Measurements from ENCODE around the gene MAD1L1. TPM values are rescaled to one million over a fixed set of nuclear protein-coding genes. Genes with fewer than 3 reads are reported as not detected.
"Not testable (repeated sequence)": the region's sequence is repeated elsewhere in the genome, so short reads cannot be mapped to it uniquely, and the experiment has no call there.

The MAD1L1 gene
- total RNA-seq, 1 donor from 2014 or later, result 17.9 TPM

DNA sequence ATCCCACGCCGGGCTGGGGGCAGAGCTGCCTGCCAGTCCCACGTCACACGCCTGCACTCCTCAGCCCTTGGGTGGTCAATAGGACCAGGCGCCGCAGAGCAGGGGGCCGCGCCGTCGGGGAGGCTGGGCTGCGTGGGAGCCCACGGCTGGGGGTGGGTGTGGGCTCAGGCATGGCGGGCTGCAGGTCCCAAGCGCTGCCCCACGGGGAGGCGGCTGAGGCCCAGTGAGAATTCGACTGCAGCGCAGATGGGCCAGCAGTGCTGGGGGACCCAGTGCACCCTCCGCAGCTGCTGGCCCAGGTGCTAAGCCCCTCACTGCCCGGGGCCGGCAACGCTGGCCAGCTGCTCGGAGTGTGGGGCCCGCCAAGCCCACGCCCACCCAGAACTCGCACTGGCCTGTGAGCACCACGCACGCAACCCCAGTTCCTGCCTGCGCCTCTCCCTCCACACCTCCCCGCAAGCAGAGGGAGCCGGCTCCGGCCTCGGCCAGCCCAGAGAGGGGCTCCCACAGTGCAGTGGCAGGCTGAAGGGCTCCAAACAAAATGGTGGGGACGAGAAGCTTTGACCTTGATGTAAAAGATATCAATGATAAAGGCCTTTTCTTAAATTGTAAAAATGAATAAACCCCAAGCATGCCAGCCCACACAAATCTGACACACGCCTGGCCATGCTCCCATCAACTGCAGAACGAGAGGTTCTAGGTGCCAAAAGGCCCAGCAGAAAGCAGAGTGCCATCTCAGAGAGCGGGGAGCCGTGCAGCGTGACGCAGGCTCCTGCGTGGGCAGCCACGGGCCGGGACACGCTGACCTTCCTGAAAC, 255.5 kb downstream of the MAD1L1 start:
- DNase-seq (peak; percentile 25), ATAC-seq (ENCODE audit: poor library complexity) (no peak)
- intact Hi-C loops (cut with DNase I), result no loop called here

DNA sequence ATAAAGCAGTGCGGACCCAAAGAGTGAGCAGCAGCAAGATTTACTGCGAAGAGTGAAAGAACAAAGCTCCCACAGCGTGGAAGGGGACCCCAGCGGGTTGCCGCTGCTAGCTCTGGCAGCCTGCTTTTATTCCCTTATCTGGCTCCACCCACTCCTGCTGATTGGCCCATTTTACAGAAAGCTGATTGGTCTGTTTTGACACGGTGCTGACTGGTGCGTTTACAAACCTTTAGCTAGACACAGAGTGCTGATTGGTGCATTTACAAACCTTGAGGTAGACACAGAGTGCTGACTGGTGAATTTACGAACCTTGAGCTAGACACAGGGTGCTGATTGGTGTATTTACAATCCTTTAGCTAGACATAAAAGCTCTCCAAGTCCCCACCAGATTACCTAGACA, 256.2 kb downstream of the MAD1L1 start:
- intact Hi-C loops (cut with DNase I); DNase-seq; ATAC-seq (ENCODE audit: poor library complexity): not testable (repeated sequence)

DNA sequence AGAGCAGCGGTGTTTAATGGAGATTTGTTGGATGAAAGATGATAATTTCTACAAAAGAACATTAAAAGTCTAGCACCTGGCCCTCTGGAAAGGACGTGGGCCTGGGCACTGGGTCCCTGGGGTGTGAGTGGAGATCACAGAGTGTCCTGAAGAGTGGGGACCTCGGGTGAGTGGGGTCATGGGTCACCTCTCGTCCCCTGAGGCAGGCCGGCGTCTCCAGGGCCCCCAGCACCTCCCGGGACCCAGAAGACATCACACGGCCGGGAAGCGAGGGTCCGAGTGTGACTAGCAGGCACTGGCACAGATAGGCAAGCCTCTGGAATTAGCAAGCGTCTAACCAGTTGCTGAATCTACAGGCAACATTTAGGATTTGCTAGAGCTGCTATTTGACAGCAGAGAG, 257.2 kb downstream of the MAD1L1 start:
- intact Hi-C loops (cut with DNase I), result no loop called here
- DNase-seq (peak; percentile 30), ATAC-seq (ENCODE audit: poor library complexity) (no peak)

DNA sequence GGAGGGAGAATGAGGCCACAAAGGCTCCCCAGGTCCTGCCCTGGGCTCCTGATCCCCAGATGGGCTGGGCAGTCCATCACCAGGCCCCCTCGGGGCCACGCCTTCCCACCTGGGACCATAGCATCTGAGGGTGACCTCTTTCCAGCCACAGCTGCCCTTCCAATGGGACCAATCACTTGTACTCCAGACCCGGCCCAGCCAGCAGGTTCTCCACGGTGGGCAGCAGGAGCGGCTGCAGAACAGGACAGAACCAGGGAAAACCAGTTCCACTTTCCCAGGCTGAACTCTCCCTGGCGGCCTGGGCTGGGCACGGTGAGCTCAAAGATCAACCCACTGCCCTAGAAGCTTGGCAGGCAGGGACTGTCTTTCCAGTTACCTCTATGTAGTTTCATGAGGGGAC, 257.6 kb downstream of the MAD1L1 start:
- DNase-seq (peak; percentile 30), ATAC-seq (ENCODE audit: poor library complexity) (no peak)
- intact Hi-C loops (cut with DNase I), result no loop called here

DNA sequence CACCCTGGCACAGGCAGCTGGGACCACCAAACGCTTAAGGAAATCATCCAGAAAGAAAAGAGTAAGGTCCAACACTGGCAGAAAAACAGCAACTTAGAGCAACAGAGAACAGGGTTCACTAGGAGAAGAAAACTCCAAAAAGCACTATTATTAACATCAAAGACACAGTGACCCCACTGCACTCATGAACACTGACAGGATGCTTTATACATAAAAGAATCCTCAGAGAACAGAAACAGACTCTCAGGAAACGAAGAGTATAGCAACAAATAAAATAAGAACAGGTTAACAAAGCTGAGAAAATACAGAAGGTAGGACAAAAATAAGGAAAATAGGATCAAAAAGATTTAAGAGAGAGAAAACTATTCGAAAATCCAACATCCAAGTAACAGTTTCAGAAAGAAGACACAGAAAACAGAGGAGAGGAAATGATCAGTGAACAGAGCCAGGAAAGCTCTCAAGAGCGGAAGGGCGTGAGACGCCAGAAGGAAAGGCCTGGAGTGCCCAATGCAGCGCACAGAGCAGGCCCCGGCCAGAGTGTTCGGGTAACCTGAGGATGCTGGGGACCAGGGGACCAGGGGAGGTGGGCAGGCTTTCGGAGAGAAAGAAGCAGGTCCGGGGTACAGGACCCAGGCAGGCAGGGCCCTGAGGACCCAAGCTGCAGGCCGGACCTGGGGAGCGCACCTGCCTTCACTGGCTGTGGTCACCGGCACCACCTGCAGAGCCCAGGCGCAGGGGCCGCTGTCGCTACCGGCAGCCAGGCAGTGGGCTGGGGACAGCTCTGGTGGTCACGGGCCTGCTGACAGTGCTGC, 258.2 kb downstream of the MAD1L1 start:
- intact Hi-C loops (cut with DNase I), result no loop called here
- ATAC-seq (ENCODE audit: poor library complexity), result no peak
- peak; percentile 25 for DNase-seq

DNA sequence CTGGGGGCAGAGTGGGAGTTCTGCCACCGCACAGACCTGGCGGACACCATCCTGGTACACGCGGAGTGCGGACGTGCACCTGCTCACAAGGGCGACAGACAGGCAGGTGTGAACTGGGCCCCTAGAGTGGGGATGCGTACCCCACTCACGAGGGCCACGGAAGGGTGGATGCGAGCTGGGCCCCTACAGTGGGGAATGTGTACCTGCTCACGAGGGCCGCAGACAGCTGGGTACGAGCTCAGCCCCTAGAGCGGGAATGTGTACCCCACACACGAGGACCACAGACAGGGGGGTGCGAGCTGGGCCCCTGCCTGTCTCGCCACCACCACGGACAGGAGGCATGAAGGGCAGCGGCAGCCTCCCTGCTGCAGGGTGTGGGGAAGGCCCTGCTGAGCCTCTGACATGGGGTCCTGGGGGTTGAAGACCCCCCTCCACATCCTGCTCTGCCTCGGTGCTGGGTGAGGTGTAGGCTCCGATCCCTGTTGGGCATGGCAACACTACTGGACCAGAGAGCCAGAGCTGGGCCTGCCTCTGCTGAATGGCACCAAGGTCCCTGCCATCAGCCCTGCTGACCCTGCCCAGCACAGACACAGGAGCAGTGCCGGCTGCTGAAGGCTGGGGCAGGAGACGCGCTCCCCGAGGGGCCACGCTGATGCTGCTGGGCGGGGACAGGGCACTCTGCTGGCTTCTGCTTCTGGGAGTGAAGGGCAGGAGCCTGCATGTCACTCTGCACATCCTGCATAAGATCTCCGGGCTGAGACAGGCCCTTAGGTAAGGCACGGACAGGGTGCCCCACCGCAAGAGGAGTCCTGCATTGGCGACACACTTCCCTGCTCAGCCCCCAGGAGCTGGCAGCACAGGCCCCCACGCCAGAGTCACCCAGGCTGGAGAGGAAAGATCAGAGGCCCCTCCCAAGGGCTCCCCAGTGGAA, 259.2 kb downstream of the MAD1L1 start:
- intact Hi-C loops (cut with DNase I), result no loop called here
- DNase-seq (peak; percentile 30), ATAC-seq (ENCODE audit: poor library complexity) (no peak)

DNA sequence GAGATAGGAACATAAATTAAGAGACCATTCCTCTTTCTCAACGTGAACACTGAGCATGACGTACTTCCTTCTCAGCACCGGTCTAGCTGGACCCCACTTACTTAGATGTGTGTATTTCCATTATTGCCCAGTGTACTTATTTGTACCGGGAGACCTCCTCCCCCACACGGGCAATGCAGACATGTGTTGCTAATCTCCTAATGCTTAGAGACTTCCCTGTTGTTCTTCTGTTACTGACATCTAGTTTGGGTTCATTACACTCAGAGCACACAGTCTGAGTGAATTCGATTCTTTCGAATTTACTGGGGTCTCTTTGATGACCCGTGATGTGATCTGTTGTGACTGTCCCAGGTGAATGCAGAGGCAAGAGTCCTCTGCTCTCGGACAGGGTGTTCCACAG, 260.0 kb downstream of the MAD1L1 start:
- ATAC-seq (ENCODE audit: poor library complexity), result no peak
- intact Hi-C loops (cut with DNase I), result no loop called here
- no peak for DNase-seq

DNA sequence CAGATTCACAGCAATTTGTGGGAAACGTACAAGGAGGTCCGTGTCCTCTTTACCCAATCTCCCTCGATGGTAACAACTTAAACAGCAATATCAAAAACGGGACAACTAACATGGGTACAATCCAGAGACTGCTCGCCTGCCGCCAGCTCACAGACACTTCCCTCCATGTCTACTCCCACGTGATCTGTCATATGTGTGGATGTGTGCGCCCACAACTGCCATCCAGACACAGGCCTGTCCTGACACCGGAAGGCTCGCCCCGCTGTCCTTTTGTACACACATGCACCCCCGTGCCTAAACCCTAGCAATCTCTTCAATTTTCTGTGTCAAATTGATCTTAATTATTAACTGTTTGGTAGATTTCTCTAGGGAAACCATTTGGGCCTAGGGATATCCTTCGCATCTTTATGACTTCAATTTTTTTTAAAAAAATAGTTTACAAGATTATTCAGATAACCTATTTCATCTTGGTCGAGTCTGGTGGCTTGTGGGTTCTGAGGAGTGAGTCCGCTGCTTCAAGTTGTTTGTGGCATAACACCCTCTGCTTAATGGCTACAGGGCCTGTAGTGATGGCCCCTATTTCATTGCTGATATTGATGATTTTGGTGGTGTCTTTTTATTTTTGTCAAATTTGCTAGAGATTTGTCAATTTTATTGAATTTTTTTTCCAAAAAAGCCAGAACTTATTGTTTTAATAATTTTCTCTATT, 260.6 kb downstream of the MAD1L1 start:
- no peak for ATAC-seq (ENCODE audit: poor library complexity)
- intact Hi-C loops (cut with DNase I), result no loop called here
- DNase-seq, result peak; percentile 21

DNA sequence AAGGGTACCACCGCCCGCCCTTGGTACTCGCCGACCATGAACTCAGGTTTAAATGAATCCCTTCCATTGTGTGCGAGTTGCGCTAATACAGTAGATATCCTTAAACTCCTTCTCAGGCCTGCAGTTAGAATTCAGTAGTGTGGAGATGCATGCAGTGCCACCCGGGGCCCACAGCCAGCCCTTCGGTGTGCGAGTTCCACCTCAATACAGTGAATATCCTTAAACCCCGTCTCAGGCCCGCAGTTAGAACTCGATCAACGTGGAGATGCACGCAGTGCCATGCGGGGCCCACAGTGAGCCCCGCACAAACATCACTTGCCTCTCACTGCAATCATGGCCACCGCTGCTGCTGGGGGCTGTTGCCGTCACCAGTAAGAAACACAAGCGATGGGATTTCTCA, 261.9 kb downstream of the MAD1L1 start:
- DNase-seq (peak; percentile 17), ATAC-seq (ENCODE audit: poor library complexity) (no peak)
- intact Hi-C loops (cut with DNase I), result no loop called here

DNA sequence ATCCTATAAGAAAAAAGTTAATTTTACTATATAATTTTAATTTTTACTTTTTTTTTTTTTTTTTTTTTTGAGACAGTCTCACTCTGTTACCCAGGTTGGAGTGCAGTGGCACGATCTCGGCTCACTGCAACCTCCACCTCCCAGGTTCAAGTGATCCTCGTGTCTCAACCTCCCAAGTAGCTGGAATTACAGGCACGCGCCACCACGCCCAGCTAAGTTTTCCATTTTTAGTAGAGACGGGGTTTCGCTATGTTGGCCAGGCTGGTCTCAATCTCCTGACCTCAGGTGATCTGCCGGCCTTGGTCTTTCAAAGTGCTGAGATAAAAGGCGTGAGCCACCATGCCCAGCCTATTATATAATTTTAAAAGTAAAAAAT, 262.5 kb downstream of the MAD1L1 start:
- ATAC-seq (ENCODE audit: poor library complexity); DNase-seq; intact Hi-C loops (cut with DNase I): not testable (repeated sequence)

DNA sequence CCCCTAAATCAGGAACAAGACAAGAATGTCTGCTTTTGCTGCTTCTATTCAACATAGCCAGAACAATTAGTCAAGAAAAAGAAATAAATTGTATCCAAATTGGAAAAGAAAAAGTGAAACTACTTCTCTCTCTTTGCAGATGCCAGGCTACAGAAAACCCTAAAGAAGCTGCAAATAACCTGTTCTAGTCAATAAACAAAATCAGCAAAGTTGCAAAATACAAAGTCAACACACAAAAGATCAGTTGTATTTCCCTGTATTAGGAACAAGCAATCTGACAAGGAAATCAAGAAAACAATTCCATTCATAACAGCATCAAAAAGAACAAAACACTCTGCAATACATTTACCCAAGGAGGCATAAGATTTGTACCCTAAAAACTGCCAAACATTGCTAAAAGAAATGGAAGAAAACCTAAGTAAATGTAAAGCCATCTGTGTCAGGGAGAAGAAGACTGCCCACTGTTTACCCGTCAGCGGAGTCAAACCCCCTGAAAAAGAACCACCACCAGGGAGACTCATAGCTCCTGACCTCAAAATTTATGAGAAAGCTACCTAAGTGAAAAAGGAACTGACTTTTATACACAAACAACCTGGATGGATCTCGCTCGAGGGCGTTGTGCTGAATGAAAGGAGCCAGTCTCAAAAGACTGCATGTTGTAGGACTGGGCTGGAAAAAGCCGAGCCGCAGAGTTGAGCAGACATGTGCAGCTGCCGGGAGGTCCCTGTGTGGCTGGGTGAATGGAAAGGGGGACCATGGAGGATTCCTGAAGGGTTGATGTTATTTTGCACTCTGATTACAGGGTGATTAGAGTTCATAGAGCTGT, 263.1 kb downstream of the MAD1L1 start:
- DNase-seq, result no peak
- intact Hi-C loops (cut with DNase I), result no loop called here
- ATAC-seq (ENCODE audit: poor library complexity), result no peak

DNA sequence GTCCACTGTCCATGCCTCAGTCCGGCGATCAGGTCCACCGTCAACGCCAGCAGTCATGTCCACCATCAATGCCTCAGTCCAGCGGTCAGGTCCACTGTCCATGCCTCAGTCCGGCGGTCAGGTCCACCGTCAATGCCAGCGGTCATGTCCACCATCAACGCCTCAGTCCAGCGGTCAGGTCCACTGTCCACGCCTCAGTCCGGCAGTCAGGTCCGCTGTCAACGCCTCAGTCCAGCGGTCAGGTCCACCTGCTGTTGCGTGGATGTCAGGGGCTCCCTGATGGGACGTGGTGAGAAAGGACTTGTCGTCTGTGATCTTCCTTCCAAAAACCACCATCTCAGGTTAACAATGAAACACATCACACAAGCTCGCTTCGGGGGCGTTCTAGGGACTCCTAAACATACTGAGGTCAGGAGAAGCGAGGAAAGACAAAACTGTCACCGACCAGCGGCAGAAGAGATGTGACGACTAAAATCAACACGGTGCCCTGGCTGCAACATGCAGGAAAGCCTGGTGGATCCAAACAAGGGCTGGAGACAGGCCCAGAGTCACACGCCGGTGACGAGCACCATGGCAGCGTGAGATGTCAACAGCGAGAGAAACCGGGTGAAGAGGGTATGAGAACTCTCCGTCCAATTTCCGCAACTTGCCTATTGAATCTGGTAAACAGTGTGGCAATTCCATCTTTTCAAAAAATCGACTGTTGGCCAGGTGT, 264.2 kb downstream of the MAD1L1 start:
- DNase-seq (peak; percentile 52), ATAC-seq (ENCODE audit: poor library complexity) (peak; percentile 55)
- intact Hi-C loops (cut with DNase I), result no loop called here

DNA sequence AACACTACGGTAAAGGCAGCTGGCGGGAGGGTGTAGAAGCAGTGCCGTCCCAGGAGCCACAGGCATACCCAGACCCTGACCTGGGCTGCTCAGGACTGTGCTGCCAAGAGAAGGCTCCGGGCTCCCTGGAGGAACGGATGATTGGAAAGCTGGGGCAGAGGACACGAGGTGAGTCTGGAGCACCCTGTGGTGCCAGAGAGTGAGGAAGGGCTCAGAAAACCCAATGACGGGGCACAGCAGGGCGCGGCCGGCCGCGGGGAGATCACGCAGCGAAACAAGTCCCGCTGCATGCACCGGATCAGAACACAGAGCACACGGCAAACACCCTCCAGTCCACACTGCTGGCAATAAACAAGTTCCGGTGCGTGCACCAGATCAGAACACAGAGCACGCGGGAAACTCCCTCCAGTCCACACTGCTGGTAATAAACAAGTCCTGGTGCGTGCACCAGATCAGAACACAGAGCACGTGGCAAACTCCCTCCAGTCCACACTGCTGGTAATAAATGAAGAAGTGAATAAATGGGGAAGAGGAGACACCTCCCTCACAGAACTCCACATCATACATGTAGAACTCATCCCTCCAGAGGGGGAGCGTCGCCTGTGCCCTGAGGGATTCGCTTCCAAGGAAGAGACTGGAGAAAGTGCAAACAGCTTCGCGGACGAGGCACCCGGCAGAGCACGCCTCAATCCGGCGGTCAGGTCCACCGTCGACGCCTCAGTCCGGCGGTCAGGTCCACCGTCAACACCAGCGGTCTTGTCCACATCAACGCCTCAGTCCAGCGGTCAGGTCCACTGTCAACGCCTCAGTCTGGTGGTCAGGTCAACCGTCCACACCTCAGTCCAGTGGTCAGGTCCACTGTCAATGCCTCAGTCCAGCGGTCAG, 265.0 kb downstream of the MAD1L1 start:
- intact Hi-C loops (cut with DNase I), result no loop called here

DNA sequence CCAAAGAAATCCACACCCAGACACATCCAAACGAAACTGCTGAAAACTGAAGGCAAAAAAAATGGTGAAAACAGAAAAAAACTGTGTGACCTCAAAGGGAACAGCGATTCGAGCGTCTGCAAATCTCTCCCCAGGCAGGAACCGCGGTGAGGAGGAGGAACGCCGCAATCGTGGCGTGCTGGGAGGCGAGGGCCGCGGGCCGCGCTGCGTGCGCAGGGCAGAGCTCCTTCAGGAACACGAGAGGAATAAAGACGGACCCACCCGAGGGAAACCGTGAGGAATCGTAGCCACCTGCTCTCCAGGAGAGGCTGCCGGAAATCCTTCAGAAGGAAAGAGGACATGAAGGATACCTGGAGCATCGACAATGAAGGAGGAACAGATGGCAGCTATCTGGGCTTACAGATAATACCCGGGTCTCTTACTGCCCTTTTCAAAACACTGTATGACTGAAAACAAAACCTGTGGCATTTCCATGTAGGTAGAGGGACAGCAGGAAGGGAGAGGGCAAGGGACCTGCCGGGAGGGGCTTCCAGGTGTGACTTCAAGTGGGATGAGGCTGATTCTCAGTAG, 266.0 kb downstream of the MAD1L1 start:
- intact Hi-C loops (cut with DNase I), result no loop called here
- DNase-seq (peak; percentile 25), ATAC-seq (ENCODE audit: poor library complexity) (no peak)

More for the DNA sequence above, 265.0 kb downstream of the MAD1L1 start:
- DNase-seq, result peak; percentile 22
- no peak for ATAC-seq (ENCODE audit: poor library complexity)

DNA sequence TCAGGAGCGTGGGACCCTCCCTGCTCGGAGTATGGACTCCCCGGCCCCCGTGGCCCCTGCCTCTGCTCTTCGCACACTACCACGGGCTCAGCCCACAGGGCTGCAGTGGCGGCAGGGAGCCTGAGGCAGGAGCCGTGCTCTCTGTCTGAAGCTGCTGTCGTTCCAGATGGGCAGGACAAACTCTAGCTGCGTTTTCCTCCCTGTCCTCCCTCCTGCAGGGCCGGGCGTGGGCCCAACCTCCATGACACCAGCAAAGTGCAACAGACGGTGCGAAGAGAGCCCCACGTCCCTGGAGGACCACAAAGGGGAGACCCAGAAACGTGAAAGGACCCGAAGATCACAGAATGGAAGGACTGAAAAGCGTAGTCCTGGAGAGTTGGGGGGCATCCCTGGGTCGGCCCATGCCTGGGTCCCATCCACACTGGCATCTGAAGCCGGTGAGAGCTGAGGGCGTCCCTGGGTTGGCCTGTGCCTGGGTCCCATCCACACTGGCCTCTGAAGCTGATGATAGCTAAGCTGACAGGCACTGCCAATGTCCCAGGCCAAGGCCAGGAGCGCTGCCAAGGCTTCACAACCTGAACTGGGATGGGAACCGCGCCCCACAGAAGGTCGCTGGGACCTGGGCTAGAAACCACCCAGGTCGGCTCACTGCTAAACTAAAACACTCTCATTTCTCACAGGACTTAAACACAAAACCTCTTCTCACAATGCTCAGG, 267.0 kb downstream of the MAD1L1 start:
- DNase-seq, result peak; percentile 89
- intact Hi-C loops (cut with DNase I), result no loop called here
- ATAC-seq (ENCODE audit: poor library complexity), result peak; percentile 96
